Umbilical cord (tissue), 2 donors: ENCODE results near the gene CCDC12. TPM values are rescaled to one million over a fixed set of nuclear protein-coding genes. Genes with fewer than 3 reads are reported as not detected.
A peak's percentile ranks its signal among the peaks of the same experiment; 100 is the strongest.

Experiments used
- DNase-seq: peaks from one replicate; pipeline ENCODE4 v3.0.0-alpha.2; 2015; ENCODE audit warnings: low spot score
- total RNA-seq: library from RNA; depleted of rRNA; stranded (reverse); fragments of >200 nt; gene quantifications from one replicate; pipeline ENCODE4 v1.2.3, GENCODE V29; 2014; ENCODE audit warnings: low replicate concordance; ENCODE audit not compliant: insufficient read depth

The CCDC12 gene
- 17.3 TPM for total RNA-seq

- peak; percentile 100 for DNase-seq
Measured at GRCh38 chr3:46976326-46977190, at the start of gene CCDC12. CCDC12 (minus strand) TSS chr3:46976745; CDS start chr3:46976732, 13 bp downstream.

- DNase-seq = no peak
Measured at GRCh38 chr3:47024932-47025331, 48.4 kb upstream of the CCDC12 start.

- DNase-seq = no peak
Measured at GRCh38 chr3:47022641-47023071, 46.1 kb upstream of the CCDC12 start.

GRCh38 chr3:47020311-47020710 is 43.8 kb upstream of the CCDC12 start:
- DNase-seq = no peak

GRCh38 chr3:47019201-47019600 is 42.7 kb upstream of the CCDC12 start:
- no peak for DNase-seq

- no peak for DNase-seq
Measured at GRCh38 chr3:47018269-47018611, 41.7 kb upstream of the CCDC12 start.

GRCh38 chr3:47017504-47018268 is 41.1 kb upstream of the CCDC12 start:
- DNase-seq = no peak

- no peak for DNase-seq
Measured at GRCh38 chr3:47016934-47017435, 40.4 kb upstream of the CCDC12 start.

- DNase-seq = no peak
Measured at GRCh38 chr3:47016086-47016933, 39.8 kb upstream of the CCDC12 start.

- no peak for DNase-seq
Measured at GRCh38 chr3:47015151-47015550, 38.6 kb upstream of the CCDC12 start.

- DNase-seq = no peak
Measured at GRCh38 chr3:47014036-47014435, 37.5 kb upstream of the CCDC12 start.

- no peak for DNase-seq
Measured at GRCh38 chr3:47013231-47013630, 36.7 kb upstream of the CCDC12 start.

GRCh38 chr3:47012342-47013230 is 36.0 kb upstream of the CCDC12 start:
- no peak for DNase-seq

- DNase-seq = no peak
Measured at GRCh38 chr3:47011371-47011770, 34.8 kb upstream of the CCDC12 start.

GRCh38 chr3:47010910-47011309 is 34.4 kb upstream of the CCDC12 start:
- no peak for DNase-seq

- DNase-seq = no peak
Measured at GRCh38 chr3:47010111-47010712, 33.7 kb upstream of the CCDC12 start.

- DNase-seq = peak; percentile 96
Measured at GRCh38 chr3:47009225-47010110, 32.9 kb upstream of the CCDC12 start.

GRCh38 chr3:47008851-47009224 is 32.3 kb upstream of the CCDC12 start:
- DNase-seq = no peak

GRCh38 chr3:47008234-47008796 is 31.8 kb upstream of the CCDC12 start:
- DNase-seq = no peak
